Measurements from ENCODE around the gene ANO6.

Gene ANO6

GRCh38 chr12:45302621-45303369 is 86.9 kb downstream of the ANO6 start:
- in situ Hi-C loops (cut with HindIII; ENCODE audit: low sequenced_read_pairs), result no loop called here
- no peak for TF ChIP-seq CTCF (IDR thresholded peaks at IDR 0.05; ENCODE audit: low read depth, low read length)
- H3K4me3 ChIP-seq (ENCODE audit: low read depth, low read length), result no peak overlapping the region
- no peak for DNase-seq (ENCODE audit: low read depth, low spot score)

GRCh38 chr12:45303945-45304344 is 88.0 kb downstream of the ANO6 start:
- in situ Hi-C loops (cut with HindIII; ENCODE audit: low sequenced_read_pairs), result no loop called here

GRCh38 chr12:45304514-45305178 is 88.8 kb downstream of the ANO6 start:
- in situ Hi-C loops (cut with HindIII; ENCODE audit: low sequenced_read_pairs), result no loop called here
- no peak overlapping the region for H3K4me3 ChIP-seq (ENCODE audit: low read depth, low read length)
- DNase-seq (ENCODE audit: low read depth, low spot score), result no peak
- TF ChIP-seq CTCF (IDR thresholded peaks at IDR 0.05; ENCODE audit: low read depth, low read length), result no peak

More at GRCh38 chr12:45303945-45304344, 88.0 kb downstream of the ANO6 start:
- H3K4me3 ChIP-seq (ENCODE audit: low read depth, low read length), result no peak overlapping the region
- TF ChIP-seq CTCF (IDR thresholded peaks at IDR 0.05; ENCODE audit: low read depth, low read length), result no peak
- no peak for DNase-seq (ENCODE audit: low read depth, low spot score)

GRCh38 chr12:45305907-45306306 is 90.0 kb downstream of the ANO6 start:
- TF ChIP-seq CTCF (IDR thresholded peaks at IDR 0.05; ENCODE audit: low read depth, low read length), result no peak
- no peak for DNase-seq (ENCODE audit: low read depth, low spot score)
- no peak overlapping the region for H3K4me3 ChIP-seq (ENCODE audit: low read depth, low read length)
- in situ Hi-C loops (cut with HindIII; ENCODE audit: low sequenced_read_pairs), result no loop called here

GRCh38 chr12:45309836-45310626 is 94.1 kb downstream of the ANO6 start:
- H3K4me3 ChIP-seq (ENCODE audit: low read depth, low read length), result no peak overlapping the region
- no peak for TF ChIP-seq CTCF (IDR thresholded peaks at IDR 0.05; ENCODE audit: low read depth, low read length)
- DNase-seq (ENCODE audit: low read depth, low spot score), result peak; percentile 36
- in situ Hi-C loops (cut with HindIII; ENCODE audit: low sequenced_read_pairs), result no loop called here

- in situ Hi-C loops (cut with HindIII; ENCODE audit: low sequenced_read_pairs), result no loop called here
- no peak overlapping the region for H3K4me3 ChIP-seq (ENCODE audit: low read depth, low read length)
- DNase-seq (ENCODE audit: low read depth, low spot score), result no peak
- no peak for TF ChIP-seq CTCF (IDR thresholded peaks at IDR 0.05; ENCODE audit: low read depth, low read length)
These were observed 94.7 kb downstream of the ANO6 start for GRCh38 chr12:45310627-45310968.
